Measurements from ENCODE around the gene DOCK2.

DOCK2 gene

DNA sequence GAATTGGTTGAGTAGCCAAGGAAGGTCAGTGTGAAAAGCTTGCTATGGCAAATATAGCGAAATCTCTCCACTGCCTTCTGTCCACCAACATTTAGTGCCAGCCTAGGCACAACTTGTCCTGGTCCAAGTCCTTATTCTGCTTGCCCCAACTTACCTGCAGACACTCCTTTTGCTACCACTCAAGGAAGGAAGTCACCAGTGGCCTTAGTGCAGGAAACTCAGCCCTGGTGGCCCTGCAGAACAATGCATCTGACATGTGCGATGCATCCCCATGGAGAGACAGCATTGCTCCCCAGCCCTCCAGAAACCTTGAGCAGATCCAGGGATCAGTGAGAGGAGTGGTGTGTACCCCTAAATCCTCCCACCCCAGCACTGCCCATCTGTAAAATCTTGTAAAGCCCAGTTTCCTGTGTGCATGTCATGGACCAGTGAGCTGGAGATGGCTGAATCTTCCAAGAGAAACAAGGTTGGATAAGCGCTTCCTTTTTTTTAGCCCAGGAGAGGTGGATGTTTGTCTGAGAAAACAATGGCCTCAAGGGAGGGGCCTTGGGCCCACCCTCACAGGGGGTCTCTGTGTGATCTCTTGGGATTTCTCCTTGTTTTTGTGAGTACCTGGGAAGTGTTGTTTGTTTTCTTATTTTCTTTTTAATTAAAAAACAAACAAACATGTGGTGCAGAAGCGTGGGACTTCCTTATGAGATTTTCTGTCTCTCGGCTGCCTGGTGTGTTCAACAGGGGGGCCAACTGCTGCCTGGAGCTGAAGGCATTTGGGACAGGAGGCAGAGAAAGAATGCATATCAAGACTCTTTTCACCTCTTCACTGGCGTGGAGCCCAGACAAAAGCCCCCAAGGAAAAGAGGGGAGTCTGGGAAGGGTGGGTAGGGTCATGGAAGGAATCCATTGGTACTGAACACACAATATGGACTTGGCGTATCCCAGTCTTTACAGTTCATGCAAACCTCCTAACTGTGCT is 472.3 kb downstream of the DOCK2 start:
- Histone ChIP-seq H3K4me3 (ENCODE audit: severe bottlenecking) (no peak overlapping the region), H3K36me3 (ENCODE audit: low read depth) (no peaks in the 10 kb centered on the region), H3K27ac (ENCODE audit: poor library complexity, severe bottlenecking) (no peak overlapping the region), H3K4me1 (ENCODE audit: insufficient read depth, poor library complexity, severe bottlenecking) (peaks cover 3% of the 10 kb centered on the region), H3K9me3 (ENCODE audit: severe bottlenecking) (no peaks in the 10 kb centered on the region), H3K27me3 (ENCODE audit: insufficient read depth, poor library complexity, severe bottlenecking) (no peaks in the 10 kb centered on the region)
- ATAC-seq (ENCODE audit: low read depth) (no peak), DNase-seq (ENCODE audit: low spot score) (no peak)
- TF ChIP-seq CTCF (IDR thresholded peaks at IDR 0.05; ENCODE audit: poor library complexity, severe bottlenecking) = no peak

- H3K9me3 ChIP-seq (ENCODE audit: severe bottlenecking) = no peaks in the 10 kb centered on the region
- no peaks in the 10 kb centered on the region for H3K36me3 ChIP-seq (ENCODE audit: low read depth)
- DNase-seq (ENCODE audit: low spot score) (no peak), ATAC-seq (ENCODE audit: low read depth) (no peak)
- peaks cover 3% of the 10 kb centered on the region for H3K4me1 ChIP-seq (ENCODE audit: insufficient read depth, poor library complexity, severe bottlenecking)
- no peak overlapping the region for H3K4me3 ChIP-seq (ENCODE audit: severe bottlenecking)
- H3K27me3 ChIP-seq (ENCODE audit: insufficient read depth, poor library complexity, severe bottlenecking) = no peaks in the 10 kb centered on the region
- TF ChIP-seq CTCF (IDR thresholded peaks at IDR 0.05; ENCODE audit: poor library complexity, severe bottlenecking) = no peak
- H3K27ac ChIP-seq (ENCODE audit: poor library complexity, severe bottlenecking) = no peak overlapping the region
Measured at GRCh38 chr5:170110403-170111087, 473.5 kb downstream of the DOCK2 start.

- no peak for ATAC-seq (ENCODE audit: low read depth)
- Histone ChIP-seq H3K27ac (ENCODE audit: poor library complexity, severe bottlenecking) (no peak overlapping the region), H3K4me1 (ENCODE audit: insufficient read depth, poor library complexity, severe bottlenecking) (peaks cover 3% of the 10 kb centered on the region), H3K9me3 (ENCODE audit: severe bottlenecking) (no peaks in the 10 kb centered on the region), H3K27me3 (ENCODE audit: insufficient read depth, poor library complexity, severe bottlenecking) (no peaks in the 10 kb centered on the region), H3K36me3 (ENCODE audit: low read depth) (no peaks in the 10 kb centered on the region), H3K4me3 (ENCODE audit: severe bottlenecking) (no peak overlapping the region)
- no peak for DNase-seq (ENCODE audit: low spot score)
- TF ChIP-seq CTCF (IDR thresholded peaks at IDR 0.05; ENCODE audit: poor library complexity, severe bottlenecking) = no peak
Measured at GRCh38 chr5:170111088-170111785, 474.2 kb downstream of the DOCK2 start.

GRCh38 chr5:170112876-170113521 is 475.9 kb downstream of the DOCK2 start:
- no peak for DNase-seq (ENCODE audit: low spot score)
- Histone ChIP-seq H3K27ac (ENCODE audit: poor library complexity, severe bottlenecking) (no peak overlapping the region), H3K27me3 (ENCODE audit: insufficient read depth, poor library complexity, severe bottlenecking) (no peaks in the 10 kb centered on the region), H3K4me1 (ENCODE audit: insufficient read depth, poor library complexity, severe bottlenecking) (peaks cover 3% of the 10 kb centered on the region), H3K36me3 (ENCODE audit: low read depth) (no peaks in the 10 kb centered on the region), H3K4me3 (ENCODE audit: severe bottlenecking) (no peak overlapping the region), H3K9me3 (ENCODE audit: severe bottlenecking) (no peaks in the 10 kb centered on the region)
- no peak for TF ChIP-seq CTCF (IDR thresholded peaks at IDR 0.05; ENCODE audit: poor library complexity, severe bottlenecking)
- no peak for ATAC-seq (ENCODE audit: low read depth)
